Upper lobe of left lung (tissue), 6 donors: ENCODE results near the gene CARMIL1. TPM values are rescaled to one million over a fixed set of nuclear protein-coding genes. Genes with fewer than 3 reads are reported as not detected.

ENCODE experiments used
- ATAC-seq, 2 donors: fragments of 200-7000 bp; cut with Tn5 transposase; one replicate each; pipeline ENCODE4 v1.9.1; 2022; ENCODE audit warnings: mild to moderate bottlenecking in 2 of 2, moderate library complexity in 2 of 2; ENCODE audit not compliant: low FRiP score in 2 of 2
- DNase-seq, 2 donors: peaks; one replicate each; pipeline ENCODE4 v3.0.0-alpha.2; 2019 to 2020
- H3K27ac ChIP-seq, 4 donors: fragments of 200-600 bp; sonication (generic); one replicate each; pipeline ENCODE4 v1.5.1; 2016 to 2019
- H3K27me3 ChIP-seq, 4 donors: fragments of 200-600 bp; sonication (generic); one replicate each; pipeline ENCODE4 v1.5.1; 2017 to 2019
- H3K36me3 ChIP-seq, 4 donors: fragments of 200-600 bp; sonication (generic); one replicate each; pipeline ENCODE4 v1.5.1; 2016 to 2019
- H3K4me1 ChIP-seq, 4 donors: fragments of 200-600 bp; sonication (generic); one replicate each; pipeline ENCODE4 v1.5.1; 2018 to 2019
- H3K4me3 ChIP-seq, 4 donors: fragments of 200-600 bp; sonication (generic); one replicate each; pipeline ENCODE4 v1.5.1; 2017 to 2019; ENCODE audit warnings: mild to moderate bottlenecking in 2 of 4, moderate library complexity in 1 of 4
- H3K9me3 ChIP-seq, 4 donors: fragments of 200-600 bp; sonication (generic); one replicate each; pipeline ENCODE4 v1.5.1; 2018 to 2019
- EP300 ChIP-seq, 4 donors: sonication (generic); formaldehyde crosslinking; IDR thresholded peaks; one replicate each; pipeline ENCODE4 v1.5.1; 2017; ENCODE audit warnings: antibody characterized with exemption in 4 of 4, control low read depth in 2 of 4
- POLR2A ChIP-seq, 4 donors: fragments of 450-650 bp; IDR thresholded peaks; one replicate each; pipeline ENCODE4 v1.5.1; 2016 to 2017; ENCODE audit warnings: antibody characterized with exemption in 4 of 4, mild to moderate bottlenecking in 2 of 4
- POLR2AphosphoS5 ChIP-seq, 2 donors: sonication (generic); formaldehyde crosslinking; IDR thresholded peaks; one replicate each; pipeline ENCODE4 v1.5.1; 2017; ENCODE audit warnings: antibody characterized with exemption in 2 of 2
- WGBS, 2 donors: methylation state at CpG; one replicate each; pipeline ENCODE4 v1.1.5; 2017 to 2018; 5-methylcytosine and 5-hydroxymethylcytosine counted together
- total RNA-seq, 6 donors: library from RNA; depleted of rRNA in 4 of 6; stranded (reverse); fragments of >200 nt in 4 of 6; gene quantifications; one replicate each; pipeline versions ENCODE4 v1.1.0 to v1.2.1, GENCODE V29; 2016 to 2021
- TF ChIP-seq, protein P1 (sequence below), 6 experiments: fragments of 450-650 bp in 4 of 6; fragments of 200-600 bp in 2 of 6; sonication (generic) in 2 of 6; IDR thresholded peaks; one replicate each; pipeline ENCODE4 v1.5.1; 2016 to 2019; ENCODE audit warnings: antibody characterized with exemption in 6 of 6
- donor health status: DM: no; HTN: no; CAD: no; lungs with moderate emphysema.
- donor health status: DM: no; HTN: yes; CAD: no; lungs with severe emphysema.

The CARMIL1 gene
- total RNA-seq, 6 donors from 2014 or later, result 19.8 to 78.6 (median 44.9) TPM

DNA sequence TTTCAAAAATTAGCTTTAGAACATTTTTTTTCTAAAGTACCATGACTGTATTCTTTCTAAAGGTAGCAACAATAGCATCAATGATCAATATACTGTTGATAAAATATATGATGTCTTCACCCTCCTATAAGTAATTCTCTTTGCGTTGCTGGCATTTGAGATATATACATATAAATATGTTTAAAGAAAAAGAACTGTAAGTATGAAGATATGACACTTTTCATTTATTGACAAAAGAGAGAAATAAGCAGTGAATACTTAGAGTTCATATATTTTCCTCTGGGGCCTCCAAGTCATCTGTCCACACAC, 323.5 kb downstream of the CARMIL1 start:
- H3K4me1 ChIP-seq, result no peaks in the 10 kb centered on the region
- H3K4me3 ChIP-seq, result no peak overlapping the region
- no peak for ATAC-seq
- TF ChIP-seq EP300 (IDR thresholded peaks at IDR 0.05), result no peak
- TF ChIP-seq, protein P1, sequence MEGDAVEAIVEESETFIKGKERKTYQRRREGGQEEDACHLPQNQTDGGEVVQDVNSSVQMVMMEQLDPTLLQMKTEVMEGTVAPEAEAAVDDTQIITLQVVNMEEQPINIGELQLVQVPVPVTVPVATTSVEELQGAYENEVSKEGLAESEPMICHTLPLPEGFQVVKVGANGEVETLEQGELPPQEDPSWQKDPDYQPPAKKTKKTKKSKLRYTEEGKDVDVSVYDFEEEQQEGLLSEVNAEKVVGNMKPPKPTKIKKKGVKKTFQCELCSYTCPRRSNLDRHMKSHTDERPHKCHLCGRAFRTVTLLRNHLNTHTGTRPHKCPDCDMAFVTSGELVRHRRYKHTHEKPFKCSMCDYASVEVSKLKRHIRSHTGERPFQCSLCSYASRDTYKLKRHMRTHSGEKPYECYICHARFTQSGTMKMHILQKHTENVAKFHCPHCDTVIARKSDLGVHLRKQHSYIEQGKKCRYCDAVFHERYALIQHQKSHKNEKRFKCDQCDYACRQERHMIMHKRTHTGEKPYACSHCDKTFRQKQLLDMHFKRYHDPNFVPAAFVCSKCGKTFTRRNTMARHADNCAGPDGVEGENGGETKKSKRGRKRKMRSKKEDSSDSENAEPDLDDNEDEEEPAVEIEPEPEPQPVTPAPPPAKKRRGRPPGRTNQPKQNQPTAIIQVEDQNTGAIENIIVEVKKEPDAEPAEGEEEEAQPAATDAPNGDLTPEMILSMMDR (IDR thresholded peaks at IDR 0.05), result peak in 1 of 6 experiments; percentile 5
- WGBS, 2 donors, result 95 to 96% methylated on average over 1 of the region's 1 CpG
- peaks cover 0 to 15% (median 5%) of the 10 kb centered on the region in 4 donors for H3K36me3 ChIP-seq
- no peaks in the 10 kb centered on the region for H3K9me3 ChIP-seq
- no peak for DNase-seq
- H3K27ac ChIP-seq, result no peak overlapping the region
- H3K27me3 ChIP-seq, result no peaks in the 10 kb centered on the region

DNA sequence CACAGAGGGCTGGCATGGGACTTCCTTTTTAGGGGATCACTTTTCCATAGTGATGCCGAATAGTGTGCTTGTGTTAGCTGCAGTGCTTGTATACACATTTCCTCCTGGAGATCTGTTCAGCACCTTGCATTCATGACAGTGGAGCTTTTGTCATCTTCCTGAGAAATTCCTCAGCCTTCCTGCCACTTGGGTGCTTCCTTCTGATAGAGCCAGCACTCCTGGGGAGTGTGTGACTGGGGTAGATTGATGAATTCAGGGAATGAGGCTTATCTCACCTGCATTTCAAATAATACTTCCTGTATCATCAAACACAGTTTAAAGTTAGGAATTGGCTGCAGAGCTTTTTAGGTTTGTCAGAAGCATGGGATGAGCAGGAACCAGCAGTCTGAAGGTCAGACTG, 324.1 kb downstream of the CARMIL1 start:
- Histone ChIP-seq H3K4me1 (no peaks in the 10 kb centered on the region), H3K27me3 (no peaks in the 10 kb centered on the region), H3K36me3 (peaks cover 0 to 15% (median 5%) of the 10 kb centered on the region in 4 donors), H3K9me3 (no peaks in the 10 kb centered on the region), H3K27ac (no peak overlapping the region), H3K4me3 (no peak overlapping the region)
- DNase-seq (no peak), ATAC-seq (no peak)
- WGBS, 2 donors, result 60 to 86% methylated on average over 1 of the region's 1 CpG
- TF ChIP-seq POLR2AphosphoS5 (IDR thresholded peaks at IDR 0.05) (no peak), EP300 (IDR thresholded peaks at IDR 0.05) (no peak), POLR2A (IDR thresholded peaks at IDR 0.05) (no peak)
- TF ChIP-seq, protein P1 (IDR thresholded peaks at IDR 0.05), result no peak

DNA sequence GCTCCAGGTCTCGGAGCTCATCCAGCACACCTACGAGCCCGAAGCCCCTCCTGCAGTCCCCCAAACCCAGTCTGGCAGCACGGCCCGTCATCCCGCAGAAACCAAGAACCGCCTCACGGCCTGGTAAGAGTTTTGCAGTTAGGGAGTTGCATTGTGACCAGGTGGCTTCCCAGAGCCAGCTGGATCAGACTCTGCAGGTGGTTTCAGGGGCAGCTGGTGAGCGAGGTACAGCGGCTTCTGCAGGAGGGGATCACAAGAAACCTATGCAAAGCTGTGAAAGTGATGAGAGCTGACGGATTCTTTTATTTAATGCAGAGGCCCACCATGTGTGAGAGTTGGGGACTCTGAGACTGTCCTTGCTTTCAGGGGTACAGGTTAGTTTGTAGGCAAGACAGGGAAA, 327.0 kb downstream of the CARMIL1 start:
- peak in 1 of 2 donors; percentile 25 for DNase-seq
- H3K4me3 ChIP-seq, result no peak overlapping the region
- H3K4me1 ChIP-seq, result no peaks in the 10 kb centered on the region
- no peaks in the 10 kb centered on the region for H3K27me3 ChIP-seq
- TF ChIP-seq EP300 (IDR thresholded peaks at IDR 0.05) (no peak), POLR2AphosphoS5 (IDR thresholded peaks at IDR 0.05) (no peak)
- no peaks in the 10 kb centered on the region for H3K9me3 ChIP-seq
- WGBS, 2 donors, result 90 to 94% methylated on average over 5 to 11 of the region's 11 CpGs
- no peak overlapping the region for H3K27ac ChIP-seq
- H3K36me3 ChIP-seq, result peaks cover 0 to 19% (median 7%) of the 10 kb centered on the region in 4 donors
- ATAC-seq, result no peak

DNA sequence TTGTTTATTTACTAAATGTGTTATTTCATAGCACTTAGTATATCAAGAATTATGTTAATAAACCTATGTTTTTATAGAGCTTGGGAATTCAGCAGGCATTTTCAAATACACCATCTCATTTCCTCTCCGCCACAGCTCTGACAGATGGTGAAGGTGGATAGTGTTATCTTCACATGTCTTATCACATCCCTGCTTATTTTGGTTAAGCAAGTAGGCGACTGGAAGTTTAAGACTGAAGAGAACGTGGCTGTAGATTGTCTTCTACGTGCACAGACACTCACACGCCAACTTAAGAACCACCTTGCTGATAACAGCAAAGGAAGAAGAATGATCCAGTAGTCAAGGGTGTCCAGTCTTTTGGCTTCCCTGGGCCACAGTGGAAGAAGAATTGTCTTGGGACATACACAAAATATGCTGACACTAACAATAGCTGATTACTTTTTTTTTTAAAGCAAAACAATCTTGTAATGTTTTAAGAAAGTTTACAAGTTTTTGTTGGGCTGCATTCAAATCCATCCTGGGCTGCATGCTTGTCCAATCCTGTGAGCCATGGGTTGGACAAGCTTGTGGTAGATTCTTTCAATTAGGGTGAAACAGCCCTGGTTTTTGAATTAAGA, 329.5 kb downstream of the CARMIL1 start:
- no peaks in the 10 kb centered on the region for H3K4me1 ChIP-seq
- H3K9me3 ChIP-seq, result no peaks in the 10 kb centered on the region
- no peak for TF ChIP-seq POLR2AphosphoS5 (IDR thresholded peaks at IDR 0.05)
- no peak for TF ChIP-seq EP300 (IDR thresholded peaks at IDR 0.05)
- TF ChIP-seq POLR2A (IDR thresholded peaks at IDR 0.05), result no peak
- TF ChIP-seq, protein P1 (IDR thresholded peaks at IDR 0.05), result no peak
- H3K27me3 ChIP-seq, result no peaks in the 10 kb centered on the region
- H3K27ac ChIP-seq, result no peak overlapping the region
- WGBS, 2 donors, result 72 to 83% methylated on average over 5 of the region's 5 CpGs
- ATAC-seq (no peak), DNase-seq (no peak)
- peaks cover 0 to 25% (median 7%) of the 10 kb centered on the region in 4 donors for H3K36me3 ChIP-seq
- H3K4me3 ChIP-seq, result no peak overlapping the region

DNA sequence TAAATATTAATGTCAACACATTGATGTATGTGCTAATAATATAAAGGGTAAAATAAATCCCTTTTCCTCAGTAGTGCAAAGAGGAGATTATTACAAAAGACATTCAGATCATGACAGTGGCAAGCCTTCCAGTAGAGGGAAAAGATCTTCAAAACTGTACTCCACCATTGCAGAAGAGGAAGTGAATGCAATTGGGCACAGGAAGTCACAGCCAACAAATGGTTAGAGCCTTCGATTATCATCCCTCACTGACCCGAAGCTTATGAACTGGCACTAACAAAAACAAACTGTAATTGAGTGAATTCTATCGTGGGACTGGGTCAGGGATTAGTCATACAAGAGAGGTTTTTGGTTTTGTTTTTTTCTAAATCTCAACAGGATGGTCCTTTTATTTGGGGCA, 333.5 kb downstream of the CARMIL1 start:
- TF ChIP-seq POLR2A (IDR thresholded peaks at IDR 0.05) (no peak), EP300 (IDR thresholded peaks at IDR 0.05) (no peak), POLR2AphosphoS5 (IDR thresholded peaks at IDR 0.05) (no peak)
- TF ChIP-seq, protein P1 (IDR thresholded peaks at IDR 0.05), result no peak
- 30 to 33% methylated on average over 3 of the region's 3 CpGs for WGBS, 2 donors
- no peak for ATAC-seq

More for the DNA sequence above, 333.5 kb downstream of the CARMIL1 start:
- H3K27ac ChIP-seq, result no peak overlapping the region
- no peaks in the 10 kb centered on the region for H3K27me3 ChIP-seq
- H3K4me3 ChIP-seq, result no peak overlapping the region
- H3K9me3 ChIP-seq, result no peaks in the 10 kb centered on the region
- no peaks in the 10 kb centered on the region for H3K4me1 ChIP-seq
- DNase-seq, result no peak
- peaks cover 0 to 24% (median 3%) of the 10 kb centered on the region in 4 donors for H3K36me3 ChIP-seq
